ENCODE measurements around the gene ENO3.

- TF ChIP-seq CTCF (IDR thresholded peaks at IDR 0.05; ENCODE audit: poor library complexity): no peak
- no peak for TF ChIP-seq EZH2phosphoT487 (IDR thresholded peaks at IDR 0.05; ENCODE audit: low read depth, severe bottlenecking, unreplicated experiment)
Measured at GRCh38 chr17:5002121-5002788, 51.3 kb downstream of the ENO3 start.
